ENCODE measurements around the gene MTTP. TPM values are rescaled to one million over a fixed set of nuclear protein-coding genes. Genes with fewer than 3 reads are reported as not detected.

The MTTP gene
- total and polyA plus RNA-seq, 2 donors (not counting 1 experiment from before 2014, with no cell fraction given): 0.03 TPM; not detected in 1

- Histone ChIP-seq H3K4me2 (replicated peaks; ENCODE audit: low read depth, low read length, poor library complexity, severe bottlenecking) (no peak overlapping the region), H2AFZ (ENCODE audit: insufficient read depth, low read depth, low read length, poor library complexity, severe bottlenecking) (no peak overlapping the region), H3K27ac (ENCODE audit: low read length in 2 of 2) (no peak overlapping the region), H3K9me3 (ENCODE audit: control extremely low read depth in 1 of 3, control insufficient read depth in 2 of 3, insufficient read depth in 1 of 3, low read length in 2 of 3) (no peaks in the 10 kb centered on the region), H3K4me3 (ENCODE audit: control extremely low read depth in 1 of 5, extremely low read depth in 1 of 5, insufficient read depth in 1 of 5, low read depth in 2 of 5, low read length in 4 of 5) (no peak overlapping the region), H4K20me1 (ENCODE audit: control insufficient read depth, insufficient read depth, low read length, poor library complexity, severe bottlenecking) (no peaks in the 10 kb centered on the region), H3K79me2 (ENCODE audit: control insufficient read depth, insufficient read depth, low read length) (no peaks in the 10 kb centered on the region), H3K4me1 (ENCODE audit: control insufficient read depth in 2 of 2, insufficient read depth in 2 of 2, low read length in 2 of 2) (no peaks in the 10 kb centered on the region), H3K27me3 (replicated peaks in 1 of 4; ENCODE audit: control extremely low read depth in 1 of 4, control insufficient read depth in 3 of 4, insufficient read depth in 4 of 4, low read length in 3 of 4) (peaks cover 0 to 3% (median 0%) of the 10 kb centered on the region in 4 experiments), H3K36me3 (replicated peaks in 1 of 2; ENCODE audit: control extremely low read depth in 1 of 2, control insufficient read depth in 1 of 2, extremely low read depth in 1 of 2, insufficient read depth in 2 of 2, low read length in 1 of 2) (no peaks in the 10 kb centered on the region), H3K9ac (ENCODE audit: low read length) (no peak overlapping the region)
- DNase-seq: no peak
- Mint-ChIP-seq H3K27ac (no peak overlapping the region), H3K4me3 (no peak overlapping the region), H3K27me3 (peaks cover 19% of the 10 kb centered on the region), H3K9me3 (ENCODE audit: insufficient read depth) (no peaks in the 10 kb centered on the region), H3K4me1 (no peaks in the 10 kb centered on the region)
- TF ChIP-seq EZH2 (IDR thresholded peaks at IDR 0.05; ENCODE audit: borderline replicate concordance, insufficient read depth, low read depth, low read length, poor library complexity, severe bottlenecking): no peak
- TF ChIP-seq CTCF (IDR thresholded peaks at IDR 0.05): no peak
- ATAC-seq (ENCODE audit: low read depth): no peak
- intact Hi-C loops (cut with micrococcal nuclease): no loop called here
- no CpG with 5 or more reads among the region's 1 CpG for WGBS (ENCODE audit: insufficient coverage)
- ChIA-PET CTCF (no interaction called here), POLR2A (no interaction called here)
These were observed 56.3 kb downstream of the MTTP start for GRCh38 chr4:99630857-99631360.

GRCh38 chr4:99633772-99634171, 59.1 kb downstream of the MTTP start:
- Histone ChIP-seq H4K20me1 (ENCODE audit: control insufficient read depth, insufficient read depth, low read length, poor library complexity, severe bottlenecking) (no peaks in the 10 kb centered on the region), H3K79me2 (ENCODE audit: control insufficient read depth, insufficient read depth, low read length) (no peaks in the 10 kb centered on the region), H3K36me3 (replicated peaks in 1 of 2; ENCODE audit: control extremely low read depth in 1 of 2, control insufficient read depth in 1 of 2, extremely low read depth in 1 of 2, insufficient read depth in 2 of 2, low read length in 1 of 2) (no peaks in the 10 kb centered on the region), H3K4me3 (ENCODE audit: control extremely low read depth in 1 of 5, extremely low read depth in 1 of 5, insufficient read depth in 1 of 5, low read depth in 2 of 5, low read length in 4 of 5) (no peak overlapping the region), H3K9ac (ENCODE audit: low read length) (no peak overlapping the region), H3K4me2 (replicated peaks; ENCODE audit: low read depth, low read length, poor library complexity, severe bottlenecking) (no peak overlapping the region), H3K27me3 (replicated peaks in 1 of 4; ENCODE audit: control extremely low read depth in 1 of 4, control insufficient read depth in 3 of 4, insufficient read depth in 4 of 4, low read length in 3 of 4) (peaks cover 0 to 3% (median 1%) of the 10 kb centered on the region in 4 experiments), H3K9me3 (ENCODE audit: control extremely low read depth in 1 of 3, control insufficient read depth in 2 of 3, insufficient read depth in 1 of 3, low read length in 2 of 3) (no peaks in the 10 kb centered on the region), H3K27ac (ENCODE audit: low read length in 2 of 2) (no peak overlapping the region), H3K4me1 (ENCODE audit: control insufficient read depth in 2 of 2, insufficient read depth in 2 of 2, low read length in 2 of 2) (no peaks in the 10 kb centered on the region), H2AFZ (ENCODE audit: insufficient read depth, low read depth, low read length, poor library complexity, severe bottlenecking) (no peak overlapping the region)
- peaks cover 13% of the 10 kb centered on the region for H3K27me3 Mint-ChIP-seq
- TF ChIP-seq EZH2 (IDR thresholded peaks at IDR 0.05; ENCODE audit: borderline replicate concordance, insufficient read depth, low read depth, low read length, poor library complexity, severe bottlenecking) (no peak), CTCF (IDR thresholded peaks at IDR 0.05) (no peak)
- H3K27ac Mint-ChIP-seq: no peak overlapping the region
- ATAC-seq (ENCODE audit: low read depth) (no peak), DNase-seq (no peak)
- H3K4me3 Mint-ChIP-seq: no peak overlapping the region
- H3K4me1 Mint-ChIP-seq: no peaks in the 10 kb centered on the region
- 92% methylated on average over 10 of the region's 14 CpGs for WGBS (ENCODE audit: insufficient coverage)
- intact Hi-C loops (cut with micrococcal nuclease): no loop called here
- CTCF ChIA-PET: no interaction called here
- no peaks in the 10 kb centered on the region for H3K9me3 Mint-ChIP-seq (ENCODE audit: insufficient read depth)
- POLR2A ChIA-PET: no interaction called here
